DOHH2 (cell line): ENCODE measurements around the gene SNCAIP.

ENCODE experiments used
- CTCF ChIP-seq: fragments of 200-600 bp; sonication (generic); IDR thresholded peaks from one replicate; pipeline ENCODE4 v1.5.1; 2014; ENCODE audit warnings: antibody characterized with exemption, mild to moderate bottlenecking, low read depth, low read length; ENCODE audit not compliant: poor library complexity, severe bottlenecking
- EZH2phosphoT487 ChIP-seq: fragments of 200-600 bp; sonication (generic); IDR thresholded peaks from 2 replicates; pipeline ENCODE4 v1.6.1; 2017; ENCODE audit warnings: borderline replicate concordance, mild to moderate bottlenecking, antibody characterized with exemption, low read length, moderate library complexity, mixed read lengths

GRCh38 chr5:122319897-122320296 is 7.9 kb downstream of the SNCAIP start:
- TF ChIP-seq CTCF = no peak
- TF ChIP-seq EZH2phosphoT487 = no peak
